GM12892 (cell line): ENCODE data around the gene POGZ.

Source experiments
- POLR2A ChIP-seq: IDR thresholded peaks from 2 replicates; pipeline ENCODE4 v1.6.1; 2011; ENCODE audit warnings: low read depth, low read length, control low read depth
- POLR2AphosphoS5 ChIP-seq: IDR thresholded peaks from 2 replicates; pipeline ENCODE4 v1.6.1; 2011; ENCODE audit warnings: low read depth, low read length, control low read depth

DNA sequence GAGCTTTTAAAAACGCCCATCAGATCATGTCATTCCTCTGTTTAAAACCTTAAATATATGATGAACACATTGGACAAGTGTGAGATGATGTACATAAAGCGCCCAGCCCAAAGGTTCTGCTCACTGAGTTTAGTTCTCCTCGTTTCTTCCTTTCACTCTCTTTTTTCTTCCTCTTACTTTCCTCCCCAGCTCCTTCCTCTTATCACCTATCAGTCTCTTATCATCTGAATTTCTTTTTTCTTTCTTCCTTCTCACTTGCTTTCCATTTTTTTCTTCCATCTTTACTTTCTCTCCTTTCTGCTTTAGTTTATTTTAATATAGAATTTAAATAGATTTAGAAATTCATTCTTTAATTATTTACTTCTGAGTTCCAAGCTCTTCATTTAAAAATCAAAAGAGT, 17.8 kb upstream of the POGZ start:
- TF ChIP-seq POLR2AphosphoS5 = no peak
- no peak for TF ChIP-seq POLR2A
